Ascending aorta (tissue), 2 donors: ENCODE data around the gene CD79A. TPM values are rescaled to one million over a fixed set of nuclear protein-coding genes. Genes with fewer than 3 reads are reported as not detected.

Experiments
- DNase-seq, 2 donors: peaks; one replicate each; pipeline ENCODE4 v3.0.0-alpha.2; 2019; ENCODE audit warnings: low spot score in 2 of 2
- H3K27ac ChIP-seq, 2 donors: fragments of 200-600 bp; sonication (generic); one replicate each; pipeline ENCODE4 v1.5.1; 2016 to 2017; ENCODE audit warnings: mild to moderate bottlenecking in 1 of 2
- H3K27me3 ChIP-seq: fragments of 200-600 bp; sonication (generic); one replicate; pipeline ENCODE4 v1.5.1; 2017
- H3K36me3 ChIP-seq, 2 donors: fragments of 200-600 bp; sonication (generic); one replicate each; pipeline ENCODE4 v1.5.1; 2016
- H3K4me1 ChIP-seq, 2 donors: fragments of 200-600 bp; sonication (generic); one replicate each; pipeline ENCODE4 v1.5.1; 2016 to 2017; ENCODE audit warnings: mild to moderate bottlenecking in 1 of 2
- H3K4me3 ChIP-seq, 2 donors: fragments of 200-600 bp; sonication (generic); one replicate each; pipeline ENCODE4 v1.5.1; 2016 to 2017; ENCODE audit warnings: mild to moderate bottlenecking in 1 of 2
- H3K9me3 ChIP-seq, 2 donors: fragments of 200-600 bp; sonication (generic); one replicate each; pipeline ENCODE4 v1.5.1; 2016
- intact Hi-C: fragments of 100-400 bp; cut with DNase I; formaldehyde crosslinking; loops from one replicate; pipeline ENCODE4 v1.15.1; 2023
- total RNA-seq: library from RNA; depleted of rRNA; stranded (reverse); fragments of >200 nt; gene quantifications from one replicate; pipeline ENCODE4 v1.1.0, GENCODE V29; 2016
- TF ChIP-seq, protein P1 (sequence below), 3 experiments: fragments of 200-600 bp in 2 of 3; fragments of 450-650 bp in 1 of 3; sonication (generic) in 2 of 3; IDR thresholded peaks; one replicate each; pipeline ENCODE4 v1.5.1; 2016 to 2019; ENCODE audit warnings: antibody characterized with exemption in 3 of 3, mild to moderate bottlenecking in 1 of 3, moderate library complexity in 1 of 3

The CD79A gene
- total RNA-seq, 1 donor from 2014 or later: not detected

DNA sequence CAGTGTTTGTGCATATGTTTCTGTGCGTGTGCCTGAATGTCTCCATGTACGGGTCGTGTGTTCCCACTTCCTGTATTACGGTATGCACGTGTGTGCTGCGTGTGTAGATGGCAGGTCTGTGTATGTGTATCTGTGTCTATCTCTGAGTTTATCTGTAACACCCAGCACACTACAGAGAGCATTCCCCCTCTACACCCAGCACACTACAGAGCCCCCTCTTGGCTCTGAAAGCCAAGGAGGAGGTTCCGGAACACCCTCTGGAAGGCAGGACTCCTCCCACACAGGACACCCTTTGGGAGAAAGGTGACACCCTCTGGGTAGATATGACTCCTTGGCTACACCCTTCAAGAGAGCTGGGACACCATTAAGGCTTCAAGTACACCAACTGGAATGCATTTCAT lies 53.2 kb downstream of the CD79A start:
- H3K9me3 ChIP-seq: no peaks in the 10 kb centered on the region
- H3K36me3 ChIP-seq: no peaks in the 10 kb centered on the region
- TF ChIP-seq, protein P1, sequence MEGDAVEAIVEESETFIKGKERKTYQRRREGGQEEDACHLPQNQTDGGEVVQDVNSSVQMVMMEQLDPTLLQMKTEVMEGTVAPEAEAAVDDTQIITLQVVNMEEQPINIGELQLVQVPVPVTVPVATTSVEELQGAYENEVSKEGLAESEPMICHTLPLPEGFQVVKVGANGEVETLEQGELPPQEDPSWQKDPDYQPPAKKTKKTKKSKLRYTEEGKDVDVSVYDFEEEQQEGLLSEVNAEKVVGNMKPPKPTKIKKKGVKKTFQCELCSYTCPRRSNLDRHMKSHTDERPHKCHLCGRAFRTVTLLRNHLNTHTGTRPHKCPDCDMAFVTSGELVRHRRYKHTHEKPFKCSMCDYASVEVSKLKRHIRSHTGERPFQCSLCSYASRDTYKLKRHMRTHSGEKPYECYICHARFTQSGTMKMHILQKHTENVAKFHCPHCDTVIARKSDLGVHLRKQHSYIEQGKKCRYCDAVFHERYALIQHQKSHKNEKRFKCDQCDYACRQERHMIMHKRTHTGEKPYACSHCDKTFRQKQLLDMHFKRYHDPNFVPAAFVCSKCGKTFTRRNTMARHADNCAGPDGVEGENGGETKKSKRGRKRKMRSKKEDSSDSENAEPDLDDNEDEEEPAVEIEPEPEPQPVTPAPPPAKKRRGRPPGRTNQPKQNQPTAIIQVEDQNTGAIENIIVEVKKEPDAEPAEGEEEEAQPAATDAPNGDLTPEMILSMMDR (IDR thresholded peaks at IDR 0.05): no peak
- intact Hi-C loops: no loop called here
- H3K27ac ChIP-seq: no peak overlapping the region
- H3K27me3 ChIP-seq: peaks cover 47% of the 10 kb centered on the region
- no peak overlapping the region for H3K4me3 ChIP-seq
- peaks cover 0 to 11% of the 10 kb centered on the region in 2 donors for H3K4me1 ChIP-seq
- DNase-seq: no peak

Other genes with a start within 250 kb of the CD79A start
- gene CEACAM7, start 189.0 kb upstream of the CD79A start, total RNA-seq: not detected
- not detected for gene CEACAM5, start 168.7 kb upstream of the CD79A start, total RNA-seq
- gene CEACAM6, start 121.7 kb upstream of the CD79A start, total RNA-seq: not detected
- not detected for gene CEACAM3, start 80.7 kb upstream of the CD79A start, total RNA-seq
- gene LYPD4, start 32.6 kb upstream of the CD79A start, total RNA-seq: not detected
- gene DMRTC2, start 32.2 kb upstream of the CD79A start, total RNA-seq: not detected
- gene RPS19, start 17.0 kb upstream of the CD79A start, total RNA-seq: 956 TPM
- 178 TPM for gene ARHGEF1, start 5.9 kb downstream of the CD79A start, total RNA-seq
- not detected for gene ERFL, start 51.2 kb downstream of the CD79A start, total RNA-seq
- gene RABAC1, start 82.0 kb downstream of the CD79A start, total RNA-seq: 360 TPM
- gene ATP1A3, start 117.0 kb downstream of the CD79A start, total RNA-seq: 1.1 TPM
- gene GRIK5, start 192.9 kb downstream of the CD79A start, total RNA-seq: 15.5 TPM
- 14.9 TPM for gene ZNF574, start 198.9 kb downstream of the CD79A start, total RNA-seq